RWPE1 (cell line): ENCODE data around the gene ZNF860.
A peak's percentile ranks its signal among the peaks of the same experiment; 100 is the strongest.

Experiments
- CTCF ChIA-PET: fragments of 350-600 bp; sonication (Branson Sonifier 250); formaldehyde crosslinking; extraction: SDS; loops from one replicate; lab custom pipeline; 2021; lab: Yijun Ruan, JAX
- POLR2A ChIA-PET: fragments of 400-600 bp; formaldehyde crosslinking; extraction: SDS; loops from one replicate; lab custom pipeline; 2020; ENCODE audit warnings: antibody characterized with exemption; ENCODE audit not compliant: low non-redundant PET; lab: Yijun Ruan, JAX
- DNase-seq: peaks from one replicate; pipeline ENCODE4 v3.0.0; 2012; ENCODE audit warnings: low spot score
- H3K27ac ChIP-seq: fragments of 450-650 bp; 2 replicates; pipeline ENCODE4 v1.5.1; 2017
- CTCF ChIP-seq: fragments of 450-650 bp; conservative IDR thresholded peaks from 2 replicates; pipeline ENCODE4 v1.5.1; 2017; ENCODE audit warnings: low read depth, mild to moderate bottlenecking

ZNF860 gene

DNA sequence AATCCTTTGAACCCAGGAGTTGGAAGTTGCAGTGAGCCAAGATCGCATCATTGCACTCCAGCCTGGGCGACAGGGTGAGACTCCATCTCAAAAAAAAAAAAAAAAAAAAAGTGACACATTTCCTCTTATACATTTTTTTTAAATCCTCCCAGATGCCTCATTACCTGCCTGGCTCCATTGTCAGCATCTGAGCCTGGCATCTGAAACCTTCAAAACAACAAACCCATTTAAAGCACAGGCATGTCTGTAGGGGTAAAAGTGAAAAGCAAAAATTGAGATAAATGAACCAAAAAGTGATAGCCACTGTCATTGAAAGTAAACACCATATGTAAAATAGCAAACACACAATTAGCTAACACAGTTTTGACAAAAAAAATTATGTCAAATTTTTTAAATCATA, 39.1 kb upstream of the ZNF860 start:
- TF ChIP-seq CTCF = no peak
- peak overlapping the region; percentile 89 for H3K27ac ChIP-seq
- POLR2A ChIA-PET = no interaction called here
- DNase-seq = no peak
- CTCF ChIA-PET = no interaction called here

- CTCF ChIA-PET = no interaction called here
- TF ChIP-seq CTCF = no peak
- DNase-seq = no peak
- no peak overlapping the region for H3K27ac ChIP-seq
- POLR2A ChIA-PET = no interaction called here
Measured at GRCh38 chr3:31943041-31943440, 38.5 kb upstream of the ZNF860 start.

DNA sequence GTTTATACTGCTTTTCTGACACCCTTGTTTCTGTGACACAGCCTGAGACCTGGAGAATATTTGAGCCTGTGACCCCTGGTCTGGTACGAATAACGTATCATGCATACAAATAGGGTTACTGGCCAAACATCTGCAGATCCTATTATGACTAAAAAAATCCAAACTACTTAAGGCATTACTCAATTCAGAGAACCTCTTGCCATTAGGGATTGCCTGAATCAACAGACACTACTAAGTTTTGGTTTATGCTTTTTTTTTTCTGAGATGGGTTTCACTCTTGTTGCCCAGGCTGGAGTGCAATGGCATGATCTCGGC, 35.9 kb upstream of the ZNF860 start:
- POLR2A ChIA-PET = no interaction called here
- no peak for TF ChIP-seq CTCF
- no peak for DNase-seq
- peak overlapping the region; percentile 58 for H3K27ac ChIP-seq
- CTCF ChIA-PET = no interaction called here

GRCh38 chr3:31946484-31947081, 35.0 kb upstream of the ZNF860 start:
- no peak for TF ChIP-seq CTCF
- peak overlapping the region; percentile 58 for H3K27ac ChIP-seq
- ChIA-PET CTCF (no interaction called here), POLR2A (no interaction called here)
- no peak for DNase-seq

- DNase-seq = no peak
- TF ChIP-seq CTCF = no peak
- ChIA-PET POLR2A (no interaction called here), CTCF (no interaction called here)
- peak overlapping the region; percentile 58 for H3K27ac ChIP-seq
Measured at GRCh38 chr3:31947162-31947561, 34.4 kb upstream of the ZNF860 start.

DNA sequence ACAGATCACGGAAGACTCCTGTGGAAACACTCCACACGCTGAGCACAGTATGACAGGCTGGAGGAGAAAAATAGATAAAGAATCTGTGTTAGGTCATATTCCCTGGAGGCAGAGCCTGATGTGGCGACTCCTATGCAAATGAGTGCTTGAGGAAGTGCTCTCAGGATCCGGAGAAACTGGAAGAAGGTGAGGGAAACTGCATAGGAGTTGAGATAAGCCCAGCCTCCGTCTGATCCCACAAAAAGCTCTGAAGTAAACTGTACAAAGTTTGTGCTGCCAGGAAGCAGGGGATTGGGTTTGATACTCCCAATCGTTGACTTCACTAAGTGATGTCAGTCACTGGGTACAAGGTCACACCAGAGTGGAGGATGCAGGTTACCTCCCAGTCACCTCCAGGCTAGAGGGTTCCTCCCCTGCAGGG, 33.9 kb upstream of the ZNF860 start:
- ChIA-PET POLR2A (no interaction called here), CTCF (no interaction called here)
- no peak for DNase-seq
- peak overlapping the region; percentile 58 for H3K27ac ChIP-seq
- no peak for TF ChIP-seq CTCF
